HG03135 (cell line): ENCODE measurements around the gene ITCH.

Experiments
- ATAC-seq: cut with Tn5 transposase; IDR thresholded peaks from one replicate; pipeline ENCODE4 v1.9.1; 2021; ENCODE audit warnings: mild to moderate bottlenecking, moderate library complexity; ENCODE audit not compliant: unreplicated experiment

Gene ITCH

DNA sequence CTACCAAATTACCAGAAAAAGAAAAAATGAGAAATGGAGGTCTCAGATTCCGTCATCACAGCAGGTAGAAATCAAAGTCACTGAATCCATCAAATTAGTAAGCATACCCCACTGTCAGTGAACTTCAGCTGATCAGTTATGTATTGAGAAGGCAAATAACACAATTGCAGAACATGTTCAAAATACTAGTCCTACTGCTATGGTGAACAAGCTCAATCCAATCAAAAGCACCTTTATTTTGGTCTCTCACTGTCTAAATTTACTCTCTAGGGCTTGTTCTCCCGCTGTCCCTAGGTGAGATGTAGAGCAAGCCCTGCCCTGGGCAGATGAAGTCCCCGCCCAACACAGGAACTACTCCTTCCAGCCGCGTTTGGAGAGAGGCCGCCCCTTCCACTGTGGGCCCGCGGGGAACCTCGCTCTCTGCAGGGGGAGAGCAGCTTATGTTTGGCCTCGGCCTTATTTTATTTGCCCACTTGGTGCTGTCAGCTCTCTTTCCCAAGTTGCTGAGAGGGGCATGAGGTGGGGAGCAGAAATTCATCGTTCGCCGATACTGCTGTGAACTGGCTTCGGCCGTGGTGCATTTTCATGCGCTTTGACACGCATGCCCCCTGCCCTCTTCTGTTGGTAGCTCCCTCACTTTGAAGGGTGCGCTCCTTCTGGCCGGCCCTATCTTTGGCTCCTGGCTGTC is 181.2 kb downstream of the ITCH start:
- ATAC-seq, result no peak

GRCh38 chr20:34546751-34547181 is 183.7 kb downstream of the ITCH start:
- ATAC-seq, result no peak

GRCh38 chr20:34547844-34548613 is 185.0 kb downstream of the ITCH start:
- ATAC-seq, result no peak

DNA sequence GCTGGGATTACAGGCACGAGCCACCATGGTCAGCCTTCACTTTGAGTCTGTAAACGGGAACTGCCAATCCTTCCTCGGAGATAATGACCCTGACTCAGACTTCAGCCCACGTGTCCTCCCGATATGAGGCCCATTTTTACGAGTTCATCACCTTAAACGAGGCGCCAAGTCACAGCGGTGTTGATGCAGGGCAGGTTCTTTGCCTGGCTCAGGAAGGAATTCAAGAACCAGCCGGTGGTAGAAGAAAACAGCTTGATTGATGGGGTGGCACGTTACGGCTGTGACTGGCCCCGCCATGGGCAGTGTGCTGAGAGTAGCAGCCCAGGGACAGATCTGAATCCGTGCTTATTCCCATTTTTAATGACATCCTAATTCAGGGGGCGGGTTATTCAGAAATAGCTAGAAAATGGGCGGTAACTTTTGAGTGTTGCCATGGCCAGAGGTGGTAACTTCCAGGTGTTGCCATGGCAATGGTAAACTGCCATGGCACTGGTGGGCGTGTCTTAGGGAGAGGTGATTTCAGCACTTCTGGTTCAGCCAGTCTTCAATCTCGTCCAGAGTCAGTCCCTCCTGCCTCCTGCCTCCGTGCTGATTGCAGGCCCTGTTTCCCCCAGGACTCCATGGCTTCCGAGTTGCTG is 186.3 kb downstream of the ITCH start:
- no peak for ATAC-seq

GRCh38 chr20:34549929-34550305 is 186.8 kb downstream of the ITCH start:
- no peak for ATAC-seq

- ATAC-seq, result no peak
Observed at GRCh38 chr20:34552569-34552968, 189.5 kb downstream of the ITCH start.

DNA sequence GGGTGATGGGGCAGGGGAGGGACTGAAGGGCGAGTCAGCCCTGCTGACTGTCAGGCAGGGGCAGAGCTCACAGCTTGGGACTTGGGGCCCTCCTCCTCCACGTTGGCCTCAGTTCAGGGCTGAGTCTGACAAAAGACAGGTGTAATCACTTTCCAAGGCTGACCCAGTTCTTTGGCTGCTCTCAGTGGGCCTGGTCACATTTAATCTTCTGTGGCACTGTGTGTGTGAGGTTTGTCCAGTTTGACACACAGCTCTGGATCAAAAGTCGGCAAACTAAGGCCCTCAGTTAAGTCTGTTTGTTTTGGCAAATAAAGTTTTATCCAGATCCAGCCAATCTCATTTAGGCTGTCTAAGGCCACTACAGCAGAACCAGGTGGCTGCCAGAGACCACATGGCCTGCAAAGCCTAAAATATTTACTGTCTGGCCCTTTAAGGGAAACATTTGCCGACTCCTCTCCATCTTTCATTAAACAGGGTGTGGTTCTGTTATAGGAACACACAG is 190.3 kb downstream of the ITCH start:
- no peak for ATAC-seq

DNA sequence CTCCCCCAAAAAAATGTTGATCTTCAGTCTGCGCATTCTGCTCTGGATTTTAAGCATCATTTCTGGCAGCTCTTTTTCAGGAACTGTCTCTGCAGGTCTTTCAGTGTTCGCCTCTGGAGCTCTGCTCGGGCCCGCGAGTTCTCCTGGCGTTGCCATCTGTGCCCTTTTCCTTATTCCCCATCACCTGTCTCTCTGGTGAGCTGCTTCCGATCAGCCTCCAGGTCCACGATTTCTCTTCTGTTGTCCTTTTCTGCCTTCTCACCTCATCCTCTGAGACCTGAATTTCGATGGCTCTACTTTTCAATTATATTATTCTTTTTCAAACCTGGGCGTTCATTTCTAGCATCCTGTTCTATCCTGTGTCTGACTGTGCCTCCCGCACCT is 194.9 kb downstream of the ITCH start:
- ATAC-seq, result no peak

- no peak for ATAC-seq
Observed at GRCh38 chr20:34558320-34559218, 195.5 kb downstream of the ITCH start, which contains the start of gene MAP1LC3A. TSS of gene MAP1LC3A (plus strand) at chr20:34558718. CDS start at chr20:34558869, 151 bp downstream.

DNA sequence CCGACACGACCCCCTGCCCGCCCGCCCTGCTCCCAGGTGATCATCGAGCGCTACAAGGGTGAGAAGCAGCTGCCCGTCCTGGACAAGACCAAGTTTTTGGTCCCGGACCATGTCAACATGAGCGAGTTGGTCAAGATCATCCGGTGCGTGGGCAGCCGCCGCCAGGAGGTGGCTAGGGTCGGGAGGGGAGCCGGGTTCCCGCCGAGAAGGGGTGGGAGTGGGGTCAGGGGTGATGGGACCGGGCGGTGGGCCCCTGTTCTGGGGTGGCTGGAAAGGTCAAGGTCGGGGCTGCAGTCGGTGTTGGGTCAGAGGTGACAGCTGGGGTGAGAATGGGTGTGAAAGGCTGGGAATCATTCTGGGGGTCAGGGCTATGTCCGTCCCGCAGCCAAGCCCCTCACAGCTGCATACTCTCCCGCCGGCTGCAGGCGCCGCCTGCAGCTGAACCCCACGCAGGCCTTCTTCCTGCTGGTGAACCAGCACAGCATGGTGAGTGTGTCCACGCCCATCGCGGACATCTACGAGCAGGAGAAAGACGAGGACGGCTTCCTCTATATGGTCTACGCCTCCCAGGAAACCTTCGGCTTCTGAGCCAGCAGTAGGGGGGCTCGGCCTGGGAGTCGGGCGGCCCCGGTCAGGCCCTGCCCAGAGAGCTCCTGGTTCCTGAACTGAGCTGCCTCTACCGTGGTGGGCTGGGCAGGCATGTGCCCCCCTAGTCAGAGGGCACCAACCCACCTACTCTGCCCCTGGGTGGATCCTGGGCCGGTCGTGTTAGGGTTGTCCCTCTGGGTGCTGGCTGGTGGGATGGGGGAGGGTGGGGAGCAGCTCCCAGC is 196.5 kb downstream of the ITCH start:
- no peak for ATAC-seq

GRCh38 chr20:34560141-34560523 is 197.1 kb downstream of the ITCH start:
- ATAC-seq, result no peak

GRCh38 chr20:34560614-34561013 is 197.5 kb downstream of the ITCH start:
- no peak for ATAC-seq
